Erythroblast (primary cell): ENCODE results near the gene DDR1.

Experiments
- GATA1 ChIP-seq: IDR thresholded peaks from 2 replicates; pipeline ENCODE4 v1.6.1; 2011; ENCODE audit warnings: low read depth, mild to moderate bottlenecking, control low read depth, low read length, moderate library complexity
- POLR2A ChIP-seq: IDR thresholded peaks from 2 replicates; pipeline ENCODE4 v1.6.1; 2011; ENCODE audit warnings: mild to moderate bottlenecking, low read length

GRCh38 chr6:30896541-30896940 is 12.2 kb downstream of the DDR1 start:
- TF ChIP-seq POLR2A (no peak), GATA1 (no peak)
